ENCODE results near the gene COX8A. TPM values are rescaled to one million over a fixed set of nuclear protein-coding genes. Genes with fewer than 3 reads are reported as not detected.
A peak's percentile ranks its signal among the peaks of the same experiment; 100 is the strongest.

Gene COX8A
- total RNA-seq, 1 donor from 2014 or later, result 389 TPM

DNA sequence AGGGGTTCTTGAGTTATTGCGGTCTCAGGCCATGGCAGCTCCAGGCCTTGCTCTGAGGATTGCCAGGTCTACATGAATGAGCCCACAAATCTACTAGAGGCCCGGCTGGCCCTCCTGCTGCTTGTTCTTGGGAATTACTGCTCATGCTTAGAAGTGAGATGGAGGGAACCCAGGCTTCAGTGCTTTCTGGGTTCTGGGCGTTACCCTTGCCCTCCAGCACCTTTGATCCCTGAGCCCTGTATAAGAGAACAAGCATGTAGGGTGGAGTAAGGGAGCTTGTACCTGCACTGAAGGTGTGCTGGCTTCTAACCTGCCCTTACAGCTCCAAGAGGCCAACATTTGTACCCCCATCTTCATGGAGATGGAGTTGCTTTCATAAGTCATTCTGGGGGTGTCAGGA is 31.6 kb upstream of the COX8A start:
- no peak overlapping the region for H3K27ac Mint-ChIP-seq (ENCODE audit: unreplicated experiment)
- H3K27me3 Mint-ChIP-seq (ENCODE audit: low read depth), result no peaks in the 10 kb centered on the region
- no peaks in the 10 kb centered on the region for H3K9me3 Mint-ChIP-seq
- DNase-seq (ENCODE audit: low read depth, low spot score), result no peak
- peaks cover 38% of the 10 kb centered on the region for H3K4me1 Mint-ChIP-seq
- TF ChIP-seq, protein P1, sequence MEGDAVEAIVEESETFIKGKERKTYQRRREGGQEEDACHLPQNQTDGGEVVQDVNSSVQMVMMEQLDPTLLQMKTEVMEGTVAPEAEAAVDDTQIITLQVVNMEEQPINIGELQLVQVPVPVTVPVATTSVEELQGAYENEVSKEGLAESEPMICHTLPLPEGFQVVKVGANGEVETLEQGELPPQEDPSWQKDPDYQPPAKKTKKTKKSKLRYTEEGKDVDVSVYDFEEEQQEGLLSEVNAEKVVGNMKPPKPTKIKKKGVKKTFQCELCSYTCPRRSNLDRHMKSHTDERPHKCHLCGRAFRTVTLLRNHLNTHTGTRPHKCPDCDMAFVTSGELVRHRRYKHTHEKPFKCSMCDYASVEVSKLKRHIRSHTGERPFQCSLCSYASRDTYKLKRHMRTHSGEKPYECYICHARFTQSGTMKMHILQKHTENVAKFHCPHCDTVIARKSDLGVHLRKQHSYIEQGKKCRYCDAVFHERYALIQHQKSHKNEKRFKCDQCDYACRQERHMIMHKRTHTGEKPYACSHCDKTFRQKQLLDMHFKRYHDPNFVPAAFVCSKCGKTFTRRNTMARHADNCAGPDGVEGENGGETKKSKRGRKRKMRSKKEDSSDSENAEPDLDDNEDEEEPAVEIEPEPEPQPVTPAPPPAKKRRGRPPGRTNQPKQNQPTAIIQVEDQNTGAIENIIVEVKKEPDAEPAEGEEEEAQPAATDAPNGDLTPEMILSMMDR (conservative IDR thresholded peaks at IDR 0.05), result no peak
- H3K36me3 Mint-ChIP-seq (ENCODE audit: low read depth), result no peaks in the 10 kb centered on the region
- peak overlapping the region; percentile 19 for H3K4me3 Mint-ChIP-seq

GRCh38 chr11:63944987-63945386 is 29.4 kb upstream of the COX8A start:
- peaks cover 25% of the 10 kb centered on the region for H3K4me1 Mint-ChIP-seq
- H3K4me3 Mint-ChIP-seq, result peak overlapping the region; percentile 47
- H3K36me3 Mint-ChIP-seq (ENCODE audit: low read depth), result no peaks in the 10 kb centered on the region
- H3K27ac Mint-ChIP-seq (ENCODE audit: unreplicated experiment), result peak overlapping the region; percentile 35
- no peaks in the 10 kb centered on the region for H3K27me3 Mint-ChIP-seq (ENCODE audit: low read depth)
- no peaks in the 10 kb centered on the region for H3K9me3 Mint-ChIP-seq
- DNase-seq (ENCODE audit: low read depth, low spot score), result no peak
- TF ChIP-seq, protein P1 (conservative IDR thresholded peaks at IDR 0.05), result no peak

DNA sequence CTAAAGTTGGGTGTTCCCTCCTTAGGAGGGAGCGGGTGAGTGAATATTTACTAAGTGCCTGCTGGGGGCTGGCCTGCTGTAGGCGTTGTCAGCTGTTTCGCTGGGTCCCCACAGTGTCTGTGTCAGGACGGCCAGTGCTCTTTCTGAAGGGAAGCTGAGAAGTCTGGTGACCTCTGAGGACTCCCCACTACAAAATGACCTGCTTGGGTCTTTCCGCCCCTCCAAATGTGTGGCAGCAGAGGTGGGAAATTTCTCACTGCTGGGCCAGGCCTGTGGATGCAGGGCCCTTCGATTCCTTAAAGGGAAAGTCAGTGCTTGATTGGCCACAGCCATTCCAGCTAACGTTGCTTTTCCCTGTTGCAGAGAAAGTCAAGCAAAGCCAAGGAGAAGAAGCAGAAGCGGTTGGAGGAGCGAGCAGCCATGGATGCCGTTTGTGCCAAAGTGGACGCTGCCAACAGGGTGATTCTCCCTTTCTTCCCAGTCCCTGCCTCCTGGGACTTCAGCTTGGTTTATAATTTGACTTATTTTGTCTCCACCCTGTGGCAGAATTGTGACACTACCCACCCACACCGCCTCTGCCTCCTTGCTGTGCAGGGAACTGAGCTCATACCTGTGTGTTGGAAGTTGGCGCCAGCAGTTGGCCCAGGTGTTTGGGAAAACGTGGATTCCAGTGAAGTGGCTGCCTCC is 28.8 kb upstream of the COX8A start:
- H3K36me3 Mint-ChIP-seq (ENCODE audit: low read depth), result no peaks in the 10 kb centered on the region
- TF ChIP-seq, protein P1 (conservative IDR thresholded peaks at IDR 0.05), result peak; percentile 76
- no peak overlapping the region for H3K27ac Mint-ChIP-seq (ENCODE audit: unreplicated experiment)
- DNase-seq (ENCODE audit: low read depth, low spot score), result peak; percentile 54
- H3K27me3 Mint-ChIP-seq (ENCODE audit: low read depth), result no peaks in the 10 kb centered on the region
- peak overlapping the region; percentile 47 for H3K4me3 Mint-ChIP-seq
- no peaks in the 10 kb centered on the region for H3K9me3 Mint-ChIP-seq
- H3K4me1 Mint-ChIP-seq, result peaks cover 20% of the 10 kb centered on the region

- Mint-ChIP-seq H3K27ac (ENCODE audit: unreplicated experiment) (no peak overlapping the region), H3K36me3 (ENCODE audit: low read depth) (peaks cover 9% of the 10 kb centered on the region), H3K27me3 (ENCODE audit: low read depth) (no peaks in the 10 kb centered on the region), H3K9me3 (no peaks in the 10 kb centered on the region), H3K4me1 (no peaks in the 10 kb centered on the region), H3K4me3 (no peak overlapping the region)
- no peak for DNase-seq (ENCODE audit: low read depth, low spot score)
- TF ChIP-seq, protein P1 (conservative IDR thresholded peaks at IDR 0.05), result no peak
These were observed 22.5 kb upstream of the COX8A start for GRCh38 chr11:63951779-63952536.

DNA sequence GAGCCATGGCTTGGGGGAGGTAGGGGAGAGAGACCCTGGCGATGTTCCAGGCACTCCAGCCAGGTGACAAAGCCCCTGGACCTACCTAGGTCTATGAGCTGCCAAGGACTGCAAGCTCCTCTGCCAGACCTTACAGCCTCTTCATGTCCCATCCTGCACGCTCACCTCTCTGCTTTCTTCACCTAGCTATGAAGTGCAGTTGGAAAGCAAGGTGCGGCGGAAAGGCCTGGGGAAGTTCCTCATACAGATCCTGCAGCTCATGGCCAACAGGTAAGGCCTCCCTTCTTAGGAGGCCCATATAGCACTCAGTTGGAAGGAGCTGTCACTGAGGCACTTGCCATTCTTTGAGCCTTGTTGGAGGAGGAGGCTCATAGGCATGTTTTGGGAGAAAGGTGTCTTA is 21.9 kb upstream of the COX8A start:
- Mint-ChIP-seq H3K27me3 (ENCODE audit: low read depth) (no peaks in the 10 kb centered on the region), H3K36me3 (ENCODE audit: low read depth) (peaks cover 9% of the 10 kb centered on the region), H3K4me1 (no peaks in the 10 kb centered on the region), H3K9me3 (no peaks in the 10 kb centered on the region), H3K4me3 (no peak overlapping the region), H3K27ac (ENCODE audit: unreplicated experiment) (no peak overlapping the region)
- TF ChIP-seq, protein P1 (conservative IDR thresholded peaks at IDR 0.05), result no peak
- DNase-seq (ENCODE audit: low read depth, low spot score), result no peak
